Cardiac fibroblast (primary cell): ENCODE results near the gene STAB2.

Experiments
- DNase-seq, 2 donors: peaks; one replicate each; pipeline versions ENCODE4 v3.0.0 to v3.0.0-alpha.2; 2010; ENCODE audit warnings: low read depth in 2 of 2
- H3K4me3 ChIP-seq, 2 donors: replicated peaks in 1 of 2; 1 replicate in 1 of 2; 2 replicates in 1 of 2; pipeline ENCODE4 v1.5.1; 2011; ENCODE audit warnings: low read depth in 2 of 2, low read length in 2 of 2, mild to moderate bottlenecking in 2 of 2, moderate library complexity in 1 of 2
- TF ChIP-seq, protein P1 (sequence below): IDR thresholded peaks from one replicate; pipeline ENCODE4 v1.5.1; 2011; ENCODE audit warnings: low read depth, mild to moderate bottlenecking, low read length, inconsistent platforms

Gene STAB2

DNA sequence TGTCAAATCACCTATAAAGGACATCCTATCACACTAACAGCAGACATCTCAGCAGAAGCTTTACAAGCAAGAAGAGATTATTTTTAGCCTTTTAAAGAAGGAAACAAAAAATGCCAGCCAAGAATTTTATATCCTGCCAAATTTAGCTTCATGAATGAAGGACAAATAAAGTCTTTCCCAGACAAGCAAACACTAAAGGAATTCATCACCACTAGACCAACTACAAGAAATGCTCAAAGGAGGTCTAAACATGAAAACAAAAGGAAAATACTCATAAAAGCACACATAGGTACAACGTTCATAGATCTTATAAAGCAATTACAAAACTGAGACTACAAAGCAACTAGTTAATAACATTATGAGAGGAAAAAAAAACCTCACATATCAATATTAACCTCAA is 20.7 kb upstream of the STAB2 start:
- no peak overlapping the region for H3K4me3 ChIP-seq
- TF ChIP-seq, protein P1, sequence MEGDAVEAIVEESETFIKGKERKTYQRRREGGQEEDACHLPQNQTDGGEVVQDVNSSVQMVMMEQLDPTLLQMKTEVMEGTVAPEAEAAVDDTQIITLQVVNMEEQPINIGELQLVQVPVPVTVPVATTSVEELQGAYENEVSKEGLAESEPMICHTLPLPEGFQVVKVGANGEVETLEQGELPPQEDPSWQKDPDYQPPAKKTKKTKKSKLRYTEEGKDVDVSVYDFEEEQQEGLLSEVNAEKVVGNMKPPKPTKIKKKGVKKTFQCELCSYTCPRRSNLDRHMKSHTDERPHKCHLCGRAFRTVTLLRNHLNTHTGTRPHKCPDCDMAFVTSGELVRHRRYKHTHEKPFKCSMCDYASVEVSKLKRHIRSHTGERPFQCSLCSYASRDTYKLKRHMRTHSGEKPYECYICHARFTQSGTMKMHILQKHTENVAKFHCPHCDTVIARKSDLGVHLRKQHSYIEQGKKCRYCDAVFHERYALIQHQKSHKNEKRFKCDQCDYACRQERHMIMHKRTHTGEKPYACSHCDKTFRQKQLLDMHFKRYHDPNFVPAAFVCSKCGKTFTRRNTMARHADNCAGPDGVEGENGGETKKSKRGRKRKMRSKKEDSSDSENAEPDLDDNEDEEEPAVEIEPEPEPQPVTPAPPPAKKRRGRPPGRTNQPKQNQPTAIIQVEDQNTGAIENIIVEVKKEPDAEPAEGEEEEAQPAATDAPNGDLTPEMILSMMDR = no peak
- no peak for DNase-seq

DNA sequence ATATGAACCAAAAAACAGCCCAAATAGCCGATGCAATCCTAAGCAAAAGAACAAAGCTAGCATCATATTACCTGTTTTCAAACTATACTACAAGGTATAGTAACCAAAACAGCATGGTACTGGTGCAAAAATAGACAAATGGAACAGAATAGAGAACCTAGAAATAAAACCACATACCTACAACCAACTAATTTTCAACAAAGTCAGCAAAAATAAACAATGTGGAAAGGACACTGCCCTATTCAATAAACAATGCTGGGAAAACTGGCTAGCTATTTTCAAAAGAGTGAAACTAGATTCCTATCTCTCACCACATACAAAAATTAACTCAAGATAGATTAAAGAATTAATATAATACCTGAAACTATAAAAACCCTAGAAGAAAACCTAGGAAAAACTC is 17.8 kb upstream of the STAB2 start:
- TF ChIP-seq, protein P1 = no peak
- H3K4me3 ChIP-seq = no peak overlapping the region
- no peak for DNase-seq

DNA sequence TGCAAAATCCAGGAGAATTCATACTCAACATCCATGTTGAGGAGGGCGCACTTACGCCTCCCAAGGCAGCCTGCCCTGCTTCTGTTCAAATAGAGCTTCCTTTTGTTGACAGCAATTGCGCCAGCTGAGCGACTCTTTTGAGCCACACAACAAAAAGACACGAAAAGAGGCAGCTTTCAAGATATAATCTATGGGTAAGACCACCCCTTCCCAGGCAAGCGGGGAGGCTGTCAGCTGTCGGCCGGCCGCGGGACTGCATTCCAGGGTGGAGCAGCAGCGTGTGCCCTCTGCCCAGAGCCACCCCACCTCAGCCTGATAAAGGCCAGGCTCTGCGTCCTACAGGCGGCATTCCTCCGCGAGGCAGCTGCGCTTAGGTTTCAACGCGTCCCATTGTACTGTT is 15.8 kb upstream of the STAB2 start:
- TF ChIP-seq, protein P1 = no peak
- peak in 1 of 2 donors; percentile 10 for DNase-seq
- no peak overlapping the region for H3K4me3 ChIP-seq

DNA sequence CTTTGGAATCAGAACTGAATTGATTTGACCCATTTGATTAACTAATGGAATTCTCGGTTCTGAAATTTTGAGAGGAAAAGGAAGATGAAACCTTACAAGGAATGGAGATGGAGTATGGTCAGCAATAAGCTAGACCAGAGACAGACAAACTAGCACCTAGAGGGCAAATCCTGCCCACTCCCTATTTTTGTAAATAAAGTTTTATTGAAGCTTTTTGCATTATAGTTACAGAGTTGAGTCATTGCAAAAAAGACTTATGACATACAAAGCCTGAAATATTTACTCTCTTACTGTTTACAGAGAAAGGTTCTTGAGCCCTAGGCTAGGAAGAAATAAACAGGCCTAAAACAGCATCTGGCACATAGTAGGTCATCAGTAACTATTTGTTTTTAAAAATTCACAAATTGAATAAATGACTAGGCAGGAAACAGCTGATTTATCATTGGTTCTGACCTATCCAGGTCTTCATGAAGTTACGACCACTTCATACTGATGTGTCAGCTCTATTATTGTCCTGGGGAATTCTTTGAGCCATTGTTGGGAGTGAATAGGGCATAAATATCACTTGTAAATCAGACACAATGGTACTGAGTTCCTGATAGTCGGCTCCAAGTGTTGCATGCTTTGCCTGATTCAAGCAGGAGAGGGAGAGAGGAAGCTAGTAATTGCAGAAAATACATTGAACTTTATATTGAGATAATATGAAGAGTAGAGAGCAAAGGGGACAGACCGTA is 14.6 kb upstream of the STAB2 start:
- TF ChIP-seq, protein P1 = no peak
- no peak overlapping the region for H3K4me3 ChIP-seq
- DNase-seq = no peak

DNA sequence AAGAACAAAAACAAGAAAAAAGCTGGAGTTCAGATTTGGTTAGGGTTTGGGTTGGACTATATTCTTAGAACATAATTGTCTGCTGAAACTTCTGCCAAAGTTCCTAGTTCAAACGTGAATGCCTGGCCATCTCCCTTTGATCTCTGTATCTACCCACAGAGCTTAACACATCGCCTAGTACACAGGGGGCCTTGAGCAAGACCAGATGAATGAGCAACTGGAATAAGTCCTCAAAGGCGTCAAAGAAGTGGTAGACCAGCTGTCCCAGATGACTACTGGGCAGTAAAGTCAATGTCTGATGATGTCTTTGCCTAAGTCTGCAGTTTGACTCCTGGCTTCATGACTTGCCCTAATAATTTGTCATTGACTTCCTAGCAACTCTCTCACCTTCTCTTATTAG is 13.9 kb upstream of the STAB2 start:
- no peak overlapping the region for H3K4me3 ChIP-seq
- DNase-seq = no peak
- TF ChIP-seq, protein P1 = no peak

DNA sequence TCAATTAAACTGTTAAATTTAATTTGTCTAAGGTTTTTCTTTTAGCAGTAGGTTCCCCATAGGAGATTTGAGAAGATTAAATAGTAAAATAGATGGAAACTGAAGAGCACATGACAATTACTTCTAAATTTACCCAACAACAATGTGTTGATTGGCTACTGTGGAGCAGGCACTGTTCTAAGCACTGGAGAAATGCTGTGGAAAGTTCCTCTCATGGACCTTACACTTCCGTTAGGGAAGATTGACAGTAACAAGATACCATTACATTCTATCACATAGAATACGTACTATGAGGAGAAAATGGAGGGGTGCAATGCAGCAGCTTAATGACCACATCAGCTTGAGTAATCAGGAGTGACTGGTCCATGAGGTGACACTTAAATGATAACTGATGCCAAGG is 8.1 kb upstream of the STAB2 start:
- no peak for DNase-seq
- TF ChIP-seq, protein P1 = no peak
- H3K4me3 ChIP-seq = no peak overlapping the region

DNA sequence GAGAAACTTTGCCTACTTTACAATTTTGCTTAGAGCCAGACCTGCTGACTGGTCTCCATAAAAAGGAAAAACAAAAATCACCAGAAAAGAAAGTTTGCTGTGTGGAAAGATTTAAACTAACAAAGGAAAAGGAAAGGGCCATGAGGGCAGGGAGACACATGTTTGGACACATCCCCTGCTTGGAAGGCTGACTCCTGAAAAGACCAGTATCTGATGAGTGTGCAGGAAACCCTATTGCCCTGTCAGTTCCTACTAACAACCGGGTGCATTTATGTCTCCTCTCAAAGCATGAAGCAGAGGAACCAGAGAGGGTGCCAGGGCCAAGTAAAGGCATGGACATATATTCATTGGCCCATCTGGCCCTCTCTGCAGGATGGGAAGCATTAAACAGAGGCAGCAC is 7.0 kb upstream of the STAB2 start:
- TF ChIP-seq, protein P1 = no peak
- no peak overlapping the region for H3K4me3 ChIP-seq
- no peak for DNase-seq
